DND-41 (cell line): ENCODE measurements around the gene UNC45A.

Experiments
- ATAC-seq: fragments of 200-7000 bp; cut with Tn5 transposase; 3 replicates; pipeline ENCODE4 v1.9.1; 2021; ENCODE audit warnings: low read depth; ENCODE audit not compliant: insufficient read depth
- DNase-seq: peaks from one replicate; pipeline ENCODE4 v3.0.0-alpha.2; 2020
- H2AFZ ChIP-seq: 2 replicates; pipeline ENCODE4 v1.6.0; 2012; ENCODE audit warnings: low read depth, low read length
- H3K27ac ChIP-seq: 2 replicates; pipeline ENCODE4 v1.5.1; 2012; ENCODE audit warnings: low read length, inconsistent platforms
- H3K27me3 ChIP-seq: fragments of 200-600 bp; sonication (generic); 2 replicates; pipeline ENCODE4 v1.6.0; 2012; ENCODE audit warnings: low read length, mild to moderate bottlenecking, inconsistent platforms; ENCODE audit not compliant: insufficient read depth, poor library complexity
- H3K36me3 ChIP-seq: 2 replicates; pipeline ENCODE4 v1.5.1; 2012; ENCODE audit warnings: low read length, inconsistent platforms; ENCODE audit not compliant: insufficient read depth
- H3K4me1 ChIP-seq: 2 replicates; pipeline ENCODE4 v1.5.1; 2012; ENCODE audit warnings: mild to moderate bottlenecking, low read length; ENCODE audit not compliant: insufficient read depth
- H3K4me2 ChIP-seq: 2 replicates; pipeline ENCODE4 v1.6.0; 2012; ENCODE audit warnings: mild to moderate bottlenecking, moderate library complexity, low read length, inconsistent platforms; ENCODE audit not compliant: insufficient read depth
- H3K4me3 ChIP-seq, 2 experiments: fragments of 200-600 bp in 1 of 2; shearing (Covaris generic) in 1 of 2; 2 replicates each; pipeline ENCODE4 v1.5.1; 2012 to 2016; ENCODE audit warnings: inconsistent platforms in 2 of 2, low read length in 2 of 2, mild to moderate bottlenecking in 2 of 2, low read depth in 1 of 2, moderate library complexity in 1 of 2
- H3K79me2 ChIP-seq: 2 replicates; pipeline ENCODE4 v1.6.0; 2012; ENCODE audit warnings: low read length, inconsistent platforms; ENCODE audit not compliant: insufficient read depth
- H3K9ac ChIP-seq: 2 replicates; pipeline ENCODE4 v1.6.0; 2012; ENCODE audit warnings: low read depth, mild to moderate bottlenecking, inconsistent platforms, low read length, moderate library complexity
- H3K9me3 ChIP-seq: 2 replicates; pipeline ENCODE4 v1.5.1; 2012; ENCODE audit warnings: low read length, moderate library complexity, mild to moderate bottlenecking, inconsistent platforms; ENCODE audit not compliant: insufficient read depth, severe bottlenecking
- H4K20me1 ChIP-seq: 2 replicates; pipeline ENCODE4 v1.6.0; 2012; ENCODE audit warnings: low read length; ENCODE audit not compliant: insufficient read depth
- EZH2 ChIP-seq: IDR thresholded peaks from 3 replicates; pipeline ENCODE4 v1.6.1; 2012; ENCODE audit warnings: borderline replicate concordance, low read depth, mild to moderate bottlenecking, moderate library complexity, low read length, inconsistent platforms; ENCODE audit not compliant: severe bottlenecking
- TF ChIP-seq, protein P1 (sequence below): IDR thresholded peaks from 2 replicates; pipeline ENCODE4 v1.5.1; 2012; ENCODE audit warnings: borderline replicate concordance, low read length, moderate library complexity, mild to moderate bottlenecking; ENCODE audit not compliant: poor library complexity, severe bottlenecking; ENCODE audit errors: extremely low read depth

The UNC45A gene

DNA sequence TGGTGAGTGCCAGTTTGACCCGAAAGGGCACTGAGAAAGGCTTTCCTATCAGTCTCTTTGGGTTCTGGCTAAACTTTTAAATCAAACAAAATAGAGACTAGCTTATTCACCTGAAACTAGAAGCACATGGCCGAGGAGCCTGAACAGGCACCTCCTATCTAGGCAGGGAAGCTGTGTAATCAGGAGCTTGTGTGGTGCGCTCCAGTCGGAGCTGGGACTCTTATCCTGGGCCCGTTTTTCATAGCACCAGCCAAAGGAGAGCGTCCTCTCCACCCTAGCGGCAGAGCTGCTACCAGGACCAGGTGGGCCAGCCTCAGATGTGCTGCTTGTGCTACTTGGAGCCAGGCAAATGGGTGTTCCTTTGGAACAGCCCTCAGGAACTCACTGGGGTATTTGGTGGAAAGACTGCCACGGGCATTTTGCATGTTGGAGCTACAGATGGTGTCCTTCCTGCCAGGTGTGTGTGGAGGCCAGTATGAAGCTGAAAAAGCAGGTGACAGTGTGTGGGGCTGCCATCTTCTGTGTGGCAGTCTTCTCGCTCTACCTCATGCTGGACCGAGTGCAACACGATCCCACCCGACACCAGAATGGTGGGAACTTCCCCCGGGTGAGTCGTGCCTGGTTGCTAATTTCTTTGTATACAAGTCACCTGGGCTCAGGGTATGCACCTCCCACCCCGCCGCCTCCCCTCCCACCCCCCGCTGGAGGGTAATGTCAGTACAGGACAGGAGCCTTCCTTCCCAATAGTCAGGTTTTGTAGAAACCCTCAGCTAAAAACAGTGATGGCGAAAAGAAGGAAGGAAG, 31.1 kb upstream of the UNC45A start:
- H3K36me3 ChIP-seq: peaks cover 39% of the 10 kb centered on the region
- peak overlapping the region; percentile 71 to 89; a peak in 3 of 4 replicates for H3K4me3 ChIP-seq
- peak overlapping the region; percentile 92 for H3K9ac ChIP-seq
- H4K20me1 ChIP-seq: peaks cover 6% of the 10 kb centered on the region
- no peaks in the 10 kb centered on the region for H3K9me3 ChIP-seq
- peaks cover 15% of the 10 kb centered on the region for H3K79me2 ChIP-seq
- ATAC-seq (no peak), DNase-seq (no peak)
- peak overlapping the region; percentile 80 for H3K27ac ChIP-seq
- peaks cover 27% of the 10 kb centered on the region for H3K4me1 ChIP-seq
- H3K4me2 ChIP-seq: peak overlapping the region; percentile 80
- no peaks in the 10 kb centered on the region for H3K27me3 ChIP-seq
- TF ChIP-seq EZH2: no peak
- TF ChIP-seq, protein P1, sequence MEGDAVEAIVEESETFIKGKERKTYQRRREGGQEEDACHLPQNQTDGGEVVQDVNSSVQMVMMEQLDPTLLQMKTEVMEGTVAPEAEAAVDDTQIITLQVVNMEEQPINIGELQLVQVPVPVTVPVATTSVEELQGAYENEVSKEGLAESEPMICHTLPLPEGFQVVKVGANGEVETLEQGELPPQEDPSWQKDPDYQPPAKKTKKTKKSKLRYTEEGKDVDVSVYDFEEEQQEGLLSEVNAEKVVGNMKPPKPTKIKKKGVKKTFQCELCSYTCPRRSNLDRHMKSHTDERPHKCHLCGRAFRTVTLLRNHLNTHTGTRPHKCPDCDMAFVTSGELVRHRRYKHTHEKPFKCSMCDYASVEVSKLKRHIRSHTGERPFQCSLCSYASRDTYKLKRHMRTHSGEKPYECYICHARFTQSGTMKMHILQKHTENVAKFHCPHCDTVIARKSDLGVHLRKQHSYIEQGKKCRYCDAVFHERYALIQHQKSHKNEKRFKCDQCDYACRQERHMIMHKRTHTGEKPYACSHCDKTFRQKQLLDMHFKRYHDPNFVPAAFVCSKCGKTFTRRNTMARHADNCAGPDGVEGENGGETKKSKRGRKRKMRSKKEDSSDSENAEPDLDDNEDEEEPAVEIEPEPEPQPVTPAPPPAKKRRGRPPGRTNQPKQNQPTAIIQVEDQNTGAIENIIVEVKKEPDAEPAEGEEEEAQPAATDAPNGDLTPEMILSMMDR: no peak
- H2AFZ ChIP-seq: peak overlapping the region; percentile 86

- no peak overlapping the region for H3K27ac ChIP-seq
- H4K20me1 ChIP-seq: peaks cover 6% of the 10 kb centered on the region
- H3K36me3 ChIP-seq: peaks cover 40% of the 10 kb centered on the region
- no peak overlapping the region for H3K9ac ChIP-seq
- peaks cover 15% of the 10 kb centered on the region for H3K79me2 ChIP-seq
- no peak overlapping the region for H3K4me3 ChIP-seq
- H3K4me2 ChIP-seq: no peak overlapping the region
- no peaks in the 10 kb centered on the region for H3K27me3 ChIP-seq
- ATAC-seq: no peak
- no peak for DNase-seq
- TF ChIP-seq, protein P1: no peak
- no peak for TF ChIP-seq EZH2
- no peak overlapping the region for H2AFZ ChIP-seq
- no peaks in the 10 kb centered on the region for H3K9me3 ChIP-seq
- peaks cover 27% of the 10 kb centered on the region for H3K4me1 ChIP-seq
These were observed 30.3 kb upstream of the UNC45A start for GRCh38 chr15:90904746-90905145.

DNA sequence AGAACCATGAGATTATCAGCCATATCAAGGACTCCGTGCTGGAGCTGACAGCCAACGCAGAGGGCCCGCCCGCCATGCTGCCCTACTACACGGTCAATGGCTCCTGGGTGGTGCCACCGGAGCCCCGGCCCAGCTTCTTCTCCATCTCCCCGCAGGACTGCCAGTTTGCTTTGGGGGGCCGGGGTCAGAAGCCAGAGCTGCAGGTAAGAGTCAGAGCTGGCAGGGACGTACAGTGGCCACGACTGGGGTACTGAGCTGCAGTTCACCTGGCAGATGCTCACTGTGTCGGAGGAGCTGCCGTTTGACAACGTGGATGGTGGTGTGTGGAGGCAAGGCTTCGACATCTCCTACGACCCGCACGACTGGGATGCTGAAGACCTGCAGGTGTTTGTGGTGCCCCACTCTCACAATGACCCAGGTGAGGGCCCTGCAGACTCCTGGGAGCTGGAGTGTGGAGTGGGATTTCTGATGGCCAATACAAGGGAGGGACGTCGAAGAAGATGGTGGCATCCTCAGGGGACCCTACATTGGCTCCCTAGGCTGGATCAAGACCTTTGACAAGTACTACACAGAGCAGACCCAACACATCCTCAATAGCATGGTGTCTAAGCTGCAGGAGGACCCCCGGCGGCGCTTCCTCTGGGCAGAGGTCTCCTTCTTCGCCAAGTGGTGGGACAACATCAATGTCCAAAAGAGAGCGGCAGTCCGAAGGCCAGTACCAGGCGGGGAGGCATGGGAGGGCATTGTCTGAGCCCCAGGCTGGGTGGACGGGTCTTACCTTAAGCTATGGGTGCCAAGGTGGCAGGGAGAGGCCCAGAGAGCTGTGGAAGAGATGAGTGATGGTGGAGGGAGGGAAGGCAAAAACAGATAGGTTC, 29.5 kb upstream of the UNC45A start:
- Histone ChIP-seq H2AFZ (no peak overlapping the region), H3K27ac (no peak overlapping the region), H3K9ac (no peak overlapping the region), H3K36me3 (peaks cover 48% of the 10 kb centered on the region), H3K4me3 (no peak overlapping the region), H3K79me2 (peaks cover 15% of the 10 kb centered on the region), H3K4me2 (no peak overlapping the region), H4K20me1 (peaks cover 6% of the 10 kb centered on the region), H3K9me3 (no peaks in the 10 kb centered on the region), H3K4me1 (peaks cover 27% of the 10 kb centered on the region), H3K27me3 (no peaks in the 10 kb centered on the region)
- TF ChIP-seq, protein P1: no peak
- TF ChIP-seq EZH2: no peak
- DNase-seq (no peak), ATAC-seq (no peak)
